Panc1 (cell line): ENCODE measurements around the gene SMNDC1.

ENCODE experiments used
- REST ChIP-seq, 2 experiments: IDR thresholded peaks; 2 replicates each; pipeline ENCODE4 v1.6.1; 2011 to 2012; ENCODE audit warnings: low read depth in 2 of 2, control low read depth in 1 of 2, low read length in 1 of 2, mild to moderate bottlenecking in 1 of 2, moderate library complexity in 1 of 2; ENCODE audit not compliant: insufficient read depth in 1 of 2
- TCF7L2 ChIP-seq: IDR thresholded peaks from 2 replicates; pipeline ENCODE4 v1.6.1; 2011; ENCODE audit warnings: mild to moderate bottlenecking, low read depth, low read length, inconsistent platforms
- TF ChIP-seq, protein P1 (sequence below): fragments of 450-650 bp; IDR thresholded peaks from 2 replicates; pipeline ENCODE4 v1.5.1; 2017; ENCODE audit warnings: mild to moderate bottlenecking

GRCh38 chr10:110263164-110263563 is 41.6 kb downstream of the SMNDC1 start:
- TF ChIP-seq, protein P1, sequence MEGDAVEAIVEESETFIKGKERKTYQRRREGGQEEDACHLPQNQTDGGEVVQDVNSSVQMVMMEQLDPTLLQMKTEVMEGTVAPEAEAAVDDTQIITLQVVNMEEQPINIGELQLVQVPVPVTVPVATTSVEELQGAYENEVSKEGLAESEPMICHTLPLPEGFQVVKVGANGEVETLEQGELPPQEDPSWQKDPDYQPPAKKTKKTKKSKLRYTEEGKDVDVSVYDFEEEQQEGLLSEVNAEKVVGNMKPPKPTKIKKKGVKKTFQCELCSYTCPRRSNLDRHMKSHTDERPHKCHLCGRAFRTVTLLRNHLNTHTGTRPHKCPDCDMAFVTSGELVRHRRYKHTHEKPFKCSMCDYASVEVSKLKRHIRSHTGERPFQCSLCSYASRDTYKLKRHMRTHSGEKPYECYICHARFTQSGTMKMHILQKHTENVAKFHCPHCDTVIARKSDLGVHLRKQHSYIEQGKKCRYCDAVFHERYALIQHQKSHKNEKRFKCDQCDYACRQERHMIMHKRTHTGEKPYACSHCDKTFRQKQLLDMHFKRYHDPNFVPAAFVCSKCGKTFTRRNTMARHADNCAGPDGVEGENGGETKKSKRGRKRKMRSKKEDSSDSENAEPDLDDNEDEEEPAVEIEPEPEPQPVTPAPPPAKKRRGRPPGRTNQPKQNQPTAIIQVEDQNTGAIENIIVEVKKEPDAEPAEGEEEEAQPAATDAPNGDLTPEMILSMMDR = no peak
- TF ChIP-seq REST (IDR thresholded peaks at IDR 0.05; ENCODE audit: insufficient read depth in 1 of 2, low read depth in 2 of 2, low read length in 1 of 2) (no peak), TCF7L2 (no peak)
